Cardiac fibroblast (primary cell): Measurements from ENCODE around the gene HECTD2.

Experiments used
- DNase-seq, 2 donors: peaks; one replicate each; pipeline versions ENCODE4 v3.0.0 to v3.0.0-alpha.2; 2010; ENCODE audit warnings: low read depth in 2 of 2
- H3K4me3 ChIP-seq, 2 donors: replicated peaks in 1 of 2; 1 replicate in 1 of 2; 2 replicates in 1 of 2; pipeline ENCODE4 v1.5.1; 2011; ENCODE audit warnings: low read depth in 2 of 2, low read length in 2 of 2, mild to moderate bottlenecking in 2 of 2, moderate library complexity in 1 of 2
- CTCF ChIP-seq: IDR thresholded peaks from one replicate; pipeline ENCODE4 v1.5.1; 2011; ENCODE audit warnings: low read depth, mild to moderate bottlenecking, low read length, inconsistent platforms

The HECTD2 gene

DNA sequence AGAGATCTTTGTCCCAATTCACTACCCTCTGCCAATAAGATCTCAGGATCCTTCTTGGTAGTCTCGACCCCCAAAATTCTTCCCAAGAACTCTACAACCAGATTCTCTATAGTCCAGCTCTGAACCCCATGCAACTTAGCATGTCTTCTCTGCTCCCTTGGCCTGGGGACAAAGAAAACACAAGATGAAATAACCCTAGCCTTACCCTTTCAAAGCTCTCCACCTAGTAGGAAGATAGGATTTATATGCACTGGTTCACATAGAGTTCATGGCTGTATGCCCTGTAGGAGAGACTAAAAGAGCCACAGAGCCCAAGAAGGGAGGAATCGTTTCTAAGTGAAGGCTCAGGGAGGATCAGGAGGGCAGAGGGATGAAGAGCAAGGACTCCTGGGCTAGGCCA, 126.6 kb downstream of the HECTD2 start:
- peak in 1 of 2 donors; percentile 28 for DNase-seq
- TF ChIP-seq CTCF, result no peak
- no peak overlapping the region for H3K4me3 ChIP-seq

GRCh38 chr10:91537614-91538383, 127.7 kb downstream of the HECTD2 start:
- TF ChIP-seq CTCF, result no peak
- DNase-seq, result no peak
- no peak overlapping the region for H3K4me3 ChIP-seq

DNA sequence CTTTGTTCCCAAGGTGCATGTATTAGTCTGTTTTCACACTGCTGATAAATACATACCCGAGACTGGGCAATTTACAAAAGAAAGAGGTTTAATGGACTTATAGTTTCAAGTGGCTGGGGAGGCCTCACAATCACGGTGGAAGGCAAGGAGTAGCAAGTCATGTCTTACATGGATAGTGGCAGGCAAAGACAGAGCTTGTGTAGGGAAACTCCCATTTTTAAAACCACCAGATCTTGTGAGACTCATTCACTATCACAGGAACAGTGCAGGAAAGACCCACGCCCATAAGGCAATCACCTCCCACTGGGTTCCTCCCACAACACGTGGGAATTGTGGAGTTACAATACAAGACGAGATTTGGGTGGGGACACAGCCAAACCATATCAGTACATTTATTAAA, 129.8 kb downstream of the HECTD2 start:
- H3K4me3 ChIP-seq, result no peak overlapping the region
- TF ChIP-seq CTCF, result no peak
- DNase-seq, result no peak

GRCh38 chr10:91540733-91541132, 130.6 kb downstream of the HECTD2 start:
- no peak for TF ChIP-seq CTCF
- peak in 1 of 2 donors; percentile 78 for DNase-seq
- no peak overlapping the region for H3K4me3 ChIP-seq

DNA sequence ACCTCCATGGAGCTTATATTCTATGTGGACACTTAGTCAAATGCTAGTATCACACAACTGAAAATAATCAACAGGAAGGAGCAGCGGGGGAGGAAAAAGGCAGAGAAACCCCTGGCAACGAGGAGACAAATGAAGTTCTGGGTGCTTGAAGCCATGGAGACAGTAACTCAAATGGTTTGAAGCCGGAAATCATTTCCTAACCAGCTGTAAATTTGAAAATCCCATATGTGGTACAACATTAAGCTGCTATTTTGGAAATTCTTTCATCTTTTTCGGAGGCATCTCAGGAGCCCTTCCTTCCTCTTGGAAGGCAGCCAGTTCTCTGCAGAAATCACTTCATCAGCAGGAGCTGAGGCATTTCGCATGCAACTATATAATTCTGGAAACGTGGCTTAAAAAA, 131.3 kb downstream of the HECTD2 start:
- no peak overlapping the region for H3K4me3 ChIP-seq
- peak; percentile 59 to 70 for DNase-seq
- no peak for TF ChIP-seq CTCF

- TF ChIP-seq CTCF, result no peak
- H3K4me3 ChIP-seq, result no peak overlapping the region
- DNase-seq, result no peak
Measured at GRCh38 chr10:91545384-91545783, 135.2 kb downstream of the HECTD2 start.

DNA sequence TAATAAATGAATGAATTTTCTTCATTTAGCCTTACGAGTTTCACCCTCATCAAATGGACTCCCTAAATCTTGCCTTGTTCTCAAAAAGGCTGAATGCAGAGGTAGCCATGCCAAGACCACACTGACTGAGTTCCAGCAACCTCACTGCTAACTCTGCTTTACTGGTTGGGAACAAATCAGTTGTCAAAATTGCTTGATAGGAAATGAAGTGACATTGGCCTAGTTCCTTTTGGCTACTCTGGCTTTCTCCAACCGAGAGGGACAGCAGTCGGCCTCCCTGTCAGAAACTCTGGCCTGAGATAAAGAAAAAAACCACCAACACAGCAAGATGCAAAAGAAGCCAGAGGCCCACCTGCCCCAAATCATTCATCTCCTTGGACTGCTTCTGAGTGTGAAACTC, 135.7 kb downstream of the HECTD2 start:
- no peak for DNase-seq
- TF ChIP-seq CTCF, result no peak
- H3K4me3 ChIP-seq, result no peak overlapping the region
